ACC112 (cell line): ENCODE results near the gene ABCD3.

Experiments used
- H2AFZ ChIP-seq: fragments of 200-600 bp; sonication (generic); one replicate; pipeline ENCODE4 v1.6.0; 2017; ENCODE audit warnings: antibody characterized with exemption, low read length; ENCODE audit not compliant: unreplicated experiment
- H3K27ac ChIP-seq: fragments of 200-600 bp; sonication (generic); 2 replicates; pipeline ENCODE4 v1.5.1; 2014; ENCODE audit warnings: low read depth, mild to moderate bottlenecking, antibody characterized with exemption, low read length, moderate library complexity
- H3K27me3 ChIP-seq: fragments of 200-600 bp; sonication (generic); 2 replicates; pipeline ENCODE4 v1.6.1; 2014; ENCODE audit warnings: mild to moderate bottlenecking, antibody characterized with exemption, low read length, moderate library complexity, mixed read lengths; ENCODE audit not compliant: insufficient read depth
- H3K36me3 ChIP-seq: fragments of 200-600 bp; sonication (generic); 2 replicates; pipeline ENCODE4 v1.6.1; 2016; ENCODE audit warnings: mild to moderate bottlenecking, antibody characterized with exemption, low read length, moderate library complexity, mixed read lengths; ENCODE audit not compliant: insufficient read depth
- H3K4me1 ChIP-seq: fragments of 200-600 bp; sonication (generic); one replicate; pipeline ENCODE4 v1.6.1; 2016; ENCODE audit warnings: low read length, mixed read lengths; ENCODE audit not compliant: insufficient read depth, unreplicated experiment, control insufficient read depth
- H3K4me3 ChIP-seq: fragments of 200-600 bp; sonication (generic); 2 replicates; pipeline ENCODE4 v1.5.1; 2014; ENCODE audit warnings: mild to moderate bottlenecking, low read depth, low read length
- H3K79me2 ChIP-seq: fragments of 200-600 bp; sonication (generic); one replicate; pipeline ENCODE4 v1.6.0; 2016; ENCODE audit warnings: low read length; ENCODE audit not compliant: control insufficient read depth, unreplicated experiment, insufficient read depth

ABCD3 gene

DNA sequence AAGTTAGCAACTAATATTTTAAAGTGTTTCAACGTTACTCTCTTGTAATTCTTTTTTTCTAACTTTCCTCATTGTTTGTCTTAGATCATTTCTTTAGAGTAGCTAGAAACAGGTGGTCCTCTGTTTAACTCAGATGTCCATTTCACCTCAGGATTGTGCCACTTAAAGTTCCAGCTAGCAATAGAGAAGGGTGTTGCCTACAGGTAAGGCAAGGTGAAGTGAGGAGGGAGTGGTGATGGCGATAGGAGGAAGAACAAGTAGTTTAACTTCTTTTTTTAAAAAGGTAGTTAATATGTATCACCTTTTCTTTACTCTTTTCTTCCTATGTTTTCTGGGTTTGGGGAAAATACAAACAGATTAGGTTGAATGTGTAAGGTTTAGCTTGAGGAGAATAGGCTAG, 44.4 kb downstream of the ABCD3 start:
- no peak overlapping the region for H3K27ac ChIP-seq
- H3K27me3 ChIP-seq: no peaks in the 10 kb centered on the region
- no peaks in the 10 kb centered on the region; the same call in 1 of the 2 replicates for H3K36me3 ChIP-seq
- H2AFZ ChIP-seq: no peak overlapping the region
- no peak overlapping the region for H3K4me3 ChIP-seq
- no peaks in the 10 kb centered on the region for H3K4me1 ChIP-seq
- no peaks in the 10 kb centered on the region for H3K79me2 ChIP-seq

DNA sequence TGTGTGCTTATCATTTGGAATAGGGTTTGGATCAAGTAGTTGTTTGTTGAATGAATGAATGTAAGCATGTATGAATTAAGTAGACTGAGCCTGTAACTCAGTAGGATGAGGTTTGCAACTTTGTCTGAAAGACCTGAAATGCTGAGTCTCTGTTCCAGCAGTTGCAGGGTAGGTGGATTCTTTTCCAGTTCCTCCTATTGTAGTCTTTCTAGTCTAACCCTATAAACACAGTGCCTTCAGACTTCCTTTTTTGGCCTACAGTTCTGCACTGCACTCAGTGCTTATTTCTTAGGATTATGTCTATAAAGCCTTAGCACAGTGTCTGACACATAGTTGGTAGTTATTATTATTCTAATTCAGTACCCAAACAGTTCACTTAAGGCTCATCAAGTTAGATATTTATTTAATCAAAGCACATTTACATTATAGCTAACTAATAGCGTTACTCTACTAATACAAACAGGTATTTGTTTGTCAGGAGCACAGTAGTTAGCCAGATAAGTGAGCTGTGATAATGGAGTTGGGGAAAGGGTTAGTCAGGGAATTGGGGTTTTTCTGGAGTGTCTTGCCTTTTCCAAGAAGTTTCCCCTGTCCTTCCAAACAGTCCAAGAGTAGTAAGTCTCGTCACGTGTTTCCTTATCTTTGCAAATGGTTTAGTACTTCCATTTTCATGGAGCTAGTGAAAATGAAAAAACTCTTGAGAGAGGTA, 45.0 kb downstream of the ABCD3 start:
- Histone ChIP-seq H3K27ac (no peak overlapping the region), H3K79me2 (no peaks in the 10 kb centered on the region), H3K4me1 (no peaks in the 10 kb centered on the region), H3K4me3 (no peak overlapping the region), H2AFZ (no peak overlapping the region), H3K27me3 (no peaks in the 10 kb centered on the region), H3K36me3 (no peaks in the 10 kb centered on the region; the same call in 1 of the 2 replicates)

DNA sequence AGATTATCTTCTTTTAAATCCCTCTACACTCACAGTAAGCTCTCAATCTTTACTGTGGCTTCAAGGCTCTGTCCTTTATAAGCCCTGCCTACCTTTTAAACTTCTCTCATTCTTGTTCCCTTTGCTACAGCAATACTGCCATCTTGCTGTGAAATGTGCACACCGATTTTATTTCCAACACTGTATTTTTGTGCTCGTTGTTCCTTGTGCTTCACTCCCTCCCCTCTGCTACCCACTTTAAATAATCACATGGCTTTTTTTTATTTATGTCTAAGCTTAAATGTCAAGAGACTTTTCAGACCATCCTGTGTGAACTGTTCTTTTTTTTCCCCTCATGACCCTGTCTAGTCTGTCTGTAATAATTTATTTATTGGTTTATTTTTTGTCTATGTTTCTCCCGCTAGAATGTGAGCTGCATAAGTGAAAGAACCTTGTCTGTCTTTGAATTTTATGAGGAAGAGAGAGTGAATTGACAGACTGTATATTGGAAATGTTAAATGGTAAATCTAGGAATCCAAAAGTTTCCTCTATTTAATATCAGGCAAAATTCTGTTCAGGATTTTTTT, 45.7 kb downstream of the ABCD3 start:
- H2AFZ ChIP-seq: no peak overlapping the region

DNA sequence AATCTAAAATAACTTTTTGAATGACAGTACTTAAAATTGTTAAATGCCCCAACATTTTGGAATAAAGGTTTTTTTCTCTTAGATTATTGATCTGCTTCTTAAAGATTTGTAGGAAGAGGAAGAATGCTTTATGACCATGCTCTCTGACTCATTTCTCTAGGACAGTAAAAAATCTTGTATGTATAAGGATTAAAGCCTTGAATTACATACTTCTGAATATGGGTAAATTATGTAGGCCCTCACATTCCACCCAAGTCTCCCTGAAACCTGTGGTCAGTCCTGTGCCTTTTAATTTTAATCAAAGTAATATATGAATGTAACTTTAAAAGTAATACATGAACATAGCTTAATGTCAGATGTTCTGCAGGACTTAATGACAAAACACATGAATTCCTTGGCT, 50.5 kb downstream of the ABCD3 start:
- H3K79me2 ChIP-seq: no peaks in the 10 kb centered on the region
- no peaks in the 10 kb centered on the region for H3K4me1 ChIP-seq
- H3K27me3 ChIP-seq: no peaks in the 10 kb centered on the region
- H3K36me3 ChIP-seq: no peaks in the 10 kb centered on the region
- no peak overlapping the region for H2AFZ ChIP-seq
- no peak overlapping the region for H3K4me3 ChIP-seq
- no peak overlapping the region for H3K27ac ChIP-seq

More for the DNA sequence above, 45.7 kb downstream of the ABCD3 start:
- no peaks in the 10 kb centered on the region for H3K4me1 ChIP-seq
- no peaks in the 10 kb centered on the region for H3K27me3 ChIP-seq
- no peaks in the 10 kb centered on the region; the same call in 1 of the 2 replicates for H3K36me3 ChIP-seq
- no peaks in the 10 kb centered on the region for H3K79me2 ChIP-seq
- no peak overlapping the region for H3K4me3 ChIP-seq
- H3K27ac ChIP-seq: no peak overlapping the region

DNA sequence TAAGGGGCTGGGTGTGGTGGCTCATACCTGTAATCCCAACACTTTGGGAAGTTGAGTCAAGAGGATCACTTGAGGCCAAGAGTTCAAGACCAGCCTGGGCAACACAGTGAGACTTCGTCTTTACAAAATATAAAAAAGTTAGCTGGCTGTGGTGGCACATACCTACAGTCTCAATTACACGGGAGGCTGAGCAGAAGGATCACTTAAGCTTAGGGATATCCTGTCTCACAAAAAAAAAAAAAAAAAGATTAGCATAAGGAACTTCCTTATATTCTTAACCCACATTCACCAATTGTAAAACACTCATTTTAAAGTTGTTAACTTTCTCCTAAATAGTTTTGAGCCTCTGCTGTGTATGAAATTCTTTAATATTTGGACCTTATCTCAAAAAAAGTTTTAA, 53.1 kb downstream of the ABCD3 start:
- Histone ChIP-seq H3K27me3 (no peaks in the 10 kb centered on the region), H3K4me1 (no peaks in the 10 kb centered on the region), H3K36me3 (no peaks in the 10 kb centered on the region), H2AFZ (no peak overlapping the region), H3K27ac (no peak overlapping the region), H3K4me3 (no peak overlapping the region), H3K79me2 (no peaks in the 10 kb centered on the region)

DNA sequence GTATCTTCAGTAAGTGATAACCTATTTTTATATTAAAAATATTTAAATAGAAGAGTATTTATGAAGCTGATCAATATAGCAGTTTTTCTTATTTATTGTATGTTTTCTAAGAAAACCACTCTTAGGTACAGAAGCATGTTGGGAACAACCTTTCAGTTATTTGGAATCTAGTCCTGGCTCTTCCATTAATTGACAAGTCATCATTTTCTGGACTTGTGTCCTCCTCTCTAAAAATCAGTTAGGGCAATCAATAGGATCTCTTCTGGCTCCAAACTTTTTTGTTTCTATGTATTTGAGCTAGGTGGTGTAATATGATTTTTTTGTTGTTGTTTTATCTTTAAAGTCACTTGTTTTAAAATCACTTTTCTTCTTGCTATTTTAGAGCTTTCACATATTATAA, 57.0 kb downstream of the ABCD3 start:
- H3K4me3 ChIP-seq: no peak overlapping the region
- no peaks in the 10 kb centered on the region for H3K4me1 ChIP-seq
- H2AFZ ChIP-seq: no peak overlapping the region
- no peaks in the 10 kb centered on the region for H3K79me2 ChIP-seq
- H3K27me3 ChIP-seq: no peaks in the 10 kb centered on the region
- H3K27ac ChIP-seq: no peak overlapping the region
- no peaks in the 10 kb centered on the region for H3K36me3 ChIP-seq

DNA sequence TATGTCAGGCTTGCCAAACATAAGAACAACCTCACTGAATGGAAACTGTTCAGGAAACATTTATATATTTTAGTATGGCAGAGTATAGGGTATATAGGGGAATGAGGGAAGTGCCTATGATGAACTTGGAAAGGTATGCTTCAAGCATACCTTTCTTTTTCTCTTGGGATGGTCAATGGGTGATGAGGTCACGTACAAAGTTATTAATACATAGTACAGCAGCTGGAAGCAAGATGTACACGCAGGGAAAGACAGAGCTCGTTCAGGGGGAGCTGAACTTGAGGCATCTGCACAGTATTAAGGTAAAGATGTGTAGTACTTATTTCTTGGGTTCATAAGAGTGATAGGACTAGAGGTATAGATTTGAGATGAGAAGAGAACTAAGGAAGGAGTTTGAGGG, 61.5 kb downstream of the ABCD3 start:
- H3K4me3 ChIP-seq: no peak overlapping the region
- no peaks in the 10 kb centered on the region for H3K36me3 ChIP-seq
- H3K27me3 ChIP-seq: no peaks in the 10 kb centered on the region
- H2AFZ ChIP-seq: no peak overlapping the region
- H3K4me1 ChIP-seq: no peaks in the 10 kb centered on the region
- no peaks in the 10 kb centered on the region for H3K79me2 ChIP-seq
- H3K27ac ChIP-seq: no peak overlapping the region

DNA sequence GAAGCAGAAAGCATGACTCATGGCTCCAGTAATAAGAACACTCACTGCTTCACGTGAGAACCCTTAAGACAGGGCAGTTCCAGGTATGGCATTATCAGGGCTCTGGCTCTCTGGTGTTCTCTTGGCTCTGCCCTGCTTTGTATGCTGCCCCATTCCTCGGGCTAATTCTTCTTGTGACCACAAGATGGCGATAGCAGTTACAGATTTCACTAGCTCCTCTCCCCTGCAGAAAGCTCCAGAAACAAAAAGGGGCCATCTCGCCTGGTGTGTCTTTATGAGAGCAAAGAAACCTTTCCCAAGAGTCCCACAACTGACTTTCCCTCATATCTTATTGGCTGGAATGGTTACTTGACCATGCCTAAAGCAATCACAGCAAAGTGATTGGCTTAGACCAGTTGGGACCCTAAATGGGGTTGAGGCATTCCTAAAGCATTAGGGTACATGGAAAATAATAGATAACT, 63.3 kb downstream of the ABCD3 start:
- no peaks in the 10 kb centered on the region for H3K79me2 ChIP-seq
- H3K27me3 ChIP-seq: no peaks in the 10 kb centered on the region
- no peak overlapping the region for H3K27ac ChIP-seq
- H3K4me1 ChIP-seq: no peaks in the 10 kb centered on the region
- H3K36me3 ChIP-seq: no peaks in the 10 kb centered on the region
- no peak overlapping the region for H2AFZ ChIP-seq
- no peak overlapping the region for H3K4me3 ChIP-seq

DNA sequence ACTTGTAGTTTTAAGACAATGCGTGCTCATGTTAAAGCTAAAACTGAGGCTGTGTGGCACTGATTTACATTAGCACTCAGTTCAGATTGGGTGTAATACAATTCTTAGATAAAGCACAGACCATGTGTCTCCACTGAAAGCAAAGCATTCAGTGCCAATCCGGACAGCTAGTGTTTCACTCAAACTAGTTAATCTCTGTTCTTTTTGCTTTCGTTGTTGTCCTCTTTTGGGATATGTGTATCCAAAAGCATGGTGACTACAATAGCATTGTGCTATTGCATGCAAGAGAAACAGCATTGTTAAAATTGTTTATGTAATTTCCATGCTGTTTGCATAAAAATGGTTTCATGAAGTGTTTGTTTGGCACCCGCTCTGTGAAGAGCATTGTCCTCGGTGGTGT, 68.8 kb downstream of the ABCD3 start:
- Histone ChIP-seq H3K4me3 (no peak overlapping the region), H3K79me2 (no peaks in the 10 kb centered on the region), H2AFZ (no peak overlapping the region), H3K27me3 (no peaks in the 10 kb centered on the region), H3K36me3 (peaks cover 21% of the 10 kb centered on the region), H3K27ac (no peak overlapping the region), H3K4me1 (no peaks in the 10 kb centered on the region)

DNA sequence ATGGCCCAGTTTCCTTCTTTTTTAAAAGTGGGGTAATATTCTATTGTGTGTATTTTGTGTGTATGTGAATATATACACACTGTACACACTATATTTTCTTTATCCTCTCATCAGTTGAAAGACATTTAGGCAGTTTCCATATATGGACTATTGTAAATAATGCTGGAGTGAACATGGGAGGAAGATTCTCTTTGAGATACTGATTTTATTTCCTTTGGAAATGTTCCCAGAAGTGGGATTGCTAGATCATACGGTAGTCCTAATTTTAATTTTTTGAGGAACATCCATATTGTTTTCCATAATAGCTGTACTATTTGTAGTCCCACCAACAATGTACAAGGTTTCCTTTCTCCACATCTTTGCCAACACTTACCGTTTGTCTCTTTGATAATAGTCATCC, 72.4 kb downstream of the ABCD3 start:
- Histone ChIP-seq H3K36me3 (peaks cover 28% of the 10 kb centered on the region), H2AFZ (no peak overlapping the region), H3K27ac (no peak overlapping the region), H3K79me2 (no peaks in the 10 kb centered on the region), H3K4me1 (no peaks in the 10 kb centered on the region), H3K27me3 (no peaks in the 10 kb centered on the region), H3K4me3 (no peak overlapping the region)

DNA sequence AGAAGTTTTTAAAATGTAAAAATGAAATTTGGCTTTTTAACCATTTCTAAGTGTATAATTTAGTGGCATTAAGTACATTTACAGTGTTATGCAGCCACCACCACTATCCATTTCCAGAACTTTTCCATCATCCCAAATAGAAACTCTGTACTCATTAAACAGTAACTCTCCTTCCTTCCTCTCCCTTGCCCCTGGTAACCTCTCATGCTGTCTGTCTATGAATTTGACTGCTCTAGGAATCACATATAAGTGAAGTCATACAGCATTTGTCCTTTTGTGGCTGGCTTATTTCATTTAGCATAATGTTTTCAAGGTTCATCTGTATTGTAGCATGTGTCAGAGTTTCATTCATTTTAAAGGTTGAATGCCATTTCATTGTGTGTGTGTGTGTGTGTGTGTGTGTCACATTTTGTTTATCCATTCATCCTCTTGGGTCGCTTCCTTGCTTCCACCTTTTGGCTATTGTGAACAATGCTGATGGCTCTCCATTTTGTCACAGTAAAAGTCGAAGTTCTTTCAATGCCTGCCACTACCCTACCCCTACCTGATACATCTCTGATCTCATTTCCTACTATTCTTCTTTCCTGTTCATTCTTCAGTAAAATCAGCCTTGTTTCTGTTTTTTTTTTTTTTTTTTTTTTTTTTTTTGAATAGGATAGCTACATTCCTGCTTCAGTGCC, 78.0 kb downstream of the ABCD3 start:
- no peak overlapping the region for H3K27ac ChIP-seq
- peaks cover 24% of the 10 kb centered on the region for H3K36me3 ChIP-seq
- H3K27me3 ChIP-seq: no peaks in the 10 kb centered on the region
- H3K4me3 ChIP-seq: no peak overlapping the region
- H3K4me1 ChIP-seq: no peaks in the 10 kb centered on the region
- H3K79me2 ChIP-seq: no peaks in the 10 kb centered on the region
- no peak overlapping the region for H2AFZ ChIP-seq
